Mucosa of rectum (tissue), 2 donors: ENCODE data around the gene ARHGAP19.
A peak's percentile ranks its signal among the peaks of the same experiment; 100 is the strongest.

Experiments used
- H3K27ac ChIP-seq, 2 donors: one replicate each; pipeline ENCODE4 v1.7.0; 2013; ENCODE audit warnings: inconsistent platforms in 2 of 2, low read depth in 2 of 2, low read length in 2 of 2
- H3K27me3 ChIP-seq, 2 donors: one replicate each; pipeline ENCODE4 v1.7.0; 2013; ENCODE audit warnings: low read length in 2 of 2; ENCODE audit not compliant: control insufficient read depth in 2 of 2, insufficient read depth in 2 of 2
- H3K36me3 ChIP-seq, 2 donors: one replicate each; pipeline ENCODE4 v1.7.0; 2013; ENCODE audit warnings: low read length in 2 of 2; ENCODE audit not compliant: control insufficient read depth in 2 of 2, insufficient read depth in 2 of 2
- H3K4me1 ChIP-seq, 2 donors: one replicate each; pipeline ENCODE4 v1.7.0; 2013; ENCODE audit warnings: low read length in 2 of 2, mild to moderate bottlenecking in 1 of 2; ENCODE audit not compliant: control insufficient read depth in 2 of 2, insufficient read depth in 2 of 2
- H3K4me3 ChIP-seq, 2 donors: one replicate each; pipeline ENCODE4 v1.7.0; 2013; ENCODE audit warnings: low read length in 2 of 2
- H3K9ac ChIP-seq, 2 donors: one replicate each; pipeline ENCODE4 v1.7.0; 2013; ENCODE audit warnings: low read length in 2 of 2, low read depth in 1 of 2, mild to moderate bottlenecking in 1 of 2
- H3K9me3 ChIP-seq, 2 donors: one replicate each; pipeline ENCODE4 v1.7.0; 2013; ENCODE audit warnings: low read length in 2 of 2; ENCODE audit not compliant: control insufficient read depth in 2 of 2
- donor health status: healthy.
- donor health status: Normal muscosa, but diverticular disease.

The ARHGAP19 gene

GRCh38 chr10:97200616-97201015, 91.8 kb downstream of the ARHGAP19 start:
- H3K4me3 ChIP-seq = no peak overlapping the region
- no peak overlapping the region for H3K27ac ChIP-seq
- no peaks in the 10 kb centered on the region for H3K9me3 ChIP-seq
- no peaks in the 10 kb centered on the region for H3K36me3 ChIP-seq
- H3K4me1 ChIP-seq = peaks cover 0 to 4% of the 10 kb centered on the region in 2 donors
- H3K27me3 ChIP-seq = peaks cover 8 to 17% of the 10 kb centered on the region in 2 donors
- H3K9ac ChIP-seq = no peak overlapping the region

- Histone ChIP-seq H3K36me3 (no peaks in the 10 kb centered on the region), H3K4me3 (no peak overlapping the region), H3K4me1 (peaks cover 0 to 4% of the 10 kb centered on the region in 2 donors), H3K9me3 (no peaks in the 10 kb centered on the region), H3K9ac (no peak overlapping the region), H3K27ac (no peak overlapping the region), H3K27me3 (peaks cover 12 to 19% of the 10 kb centered on the region in 2 donors)
These were observed 93.3 kb downstream of the ARHGAP19 start for GRCh38 chr10:97199152-97199551.

- no peaks in the 10 kb centered on the region for H3K36me3 ChIP-seq
- H3K9ac ChIP-seq = no peak overlapping the region
- H3K9me3 ChIP-seq = no peaks in the 10 kb centered on the region
- no peak overlapping the region for H3K4me3 ChIP-seq
- H3K27me3 ChIP-seq = peaks cover 17 to 28% of the 10 kb centered on the region in 2 donors
- H3K4me1 ChIP-seq = peaks cover 0 to 4% of the 10 kb centered on the region in 2 donors
- no peak overlapping the region for H3K27ac ChIP-seq
These were observed 95.4 kb downstream of the ARHGAP19 start for GRCh38 chr10:97197030-97197500.

GRCh38 chr10:97196223-97197029, 96.0 kb downstream of the ARHGAP19 start:
- H3K9me3 ChIP-seq = no peaks in the 10 kb centered on the region
- H3K9ac ChIP-seq = no peak overlapping the region
- H3K4me3 ChIP-seq = peak overlapping the region; percentile 65 to 66
- H3K36me3 ChIP-seq = no peaks in the 10 kb centered on the region
- peaks cover 18 to 27% of the 10 kb centered on the region in 2 donors for H3K27me3 ChIP-seq
- peaks cover 0 to 4% of the 10 kb centered on the region in 2 donors for H3K4me1 ChIP-seq
- H3K27ac ChIP-seq = no peak overlapping the region

- H3K4me3 ChIP-seq = peak overlapping the region; percentile 65 to 66
- no peaks in the 10 kb centered on the region for H3K36me3 ChIP-seq
- peaks cover 18 to 25% of the 10 kb centered on the region in 2 donors for H3K27me3 ChIP-seq
- H3K9me3 ChIP-seq = no peaks in the 10 kb centered on the region
- peaks cover 0 to 4% of the 10 kb centered on the region in 2 donors for H3K4me1 ChIP-seq
- H3K9ac ChIP-seq = no peak overlapping the region
- no peak overlapping the region for H3K27ac ChIP-seq
These were observed 96.7 kb downstream of the ARHGAP19 start for GRCh38 chr10:97195706-97196222.

DNA sequence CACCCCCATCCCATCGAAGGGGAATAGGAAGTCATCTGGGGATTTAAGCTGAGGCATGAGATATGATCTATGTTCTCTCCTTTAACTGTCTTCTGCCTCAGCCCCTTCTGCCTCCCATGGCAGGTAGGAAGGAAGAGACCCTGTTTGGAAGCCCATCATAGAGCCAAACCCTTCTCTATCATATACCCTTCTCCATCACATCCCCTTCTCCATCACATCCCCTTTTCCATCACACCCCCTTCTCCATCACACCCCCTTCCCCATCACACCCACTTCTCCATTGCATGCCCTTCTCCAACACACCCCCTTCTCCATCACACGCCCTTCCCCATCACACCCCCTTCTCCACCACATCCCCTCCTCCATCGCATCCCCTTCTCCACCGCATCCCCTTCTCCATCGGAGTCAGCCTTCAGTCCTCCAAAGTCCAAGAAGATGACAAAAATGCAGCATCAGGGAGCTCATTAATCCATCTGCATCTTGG, 99.4 kb downstream of the ARHGAP19 start:
- Histone ChIP-seq H3K9me3 (no peaks in the 10 kb centered on the region), H3K27ac (no peak overlapping the region), H3K36me3 (no peaks in the 10 kb centered on the region), H3K4me3 (no peak overlapping the region), H3K27me3 (peaks cover 20 to 25% of the 10 kb centered on the region in 2 donors), H3K9ac (no peak overlapping the region), H3K4me1 (peaks cover 0 to 4% of the 10 kb centered on the region in 2 donors)

- Histone ChIP-seq H3K27me3 (peaks cover 21 to 34% of the 10 kb centered on the region in 2 donors), H3K9ac (no peak overlapping the region), H3K9me3 (no peaks in the 10 kb centered on the region), H3K36me3 (no peaks in the 10 kb centered on the region), H3K4me3 (no peak overlapping the region), H3K4me1 (no peaks in the 10 kb centered on the region), H3K27ac (no peak overlapping the region)
These were observed 102.0 kb downstream of the ARHGAP19 start for GRCh38 chr10:97190450-97190849.

DNA sequence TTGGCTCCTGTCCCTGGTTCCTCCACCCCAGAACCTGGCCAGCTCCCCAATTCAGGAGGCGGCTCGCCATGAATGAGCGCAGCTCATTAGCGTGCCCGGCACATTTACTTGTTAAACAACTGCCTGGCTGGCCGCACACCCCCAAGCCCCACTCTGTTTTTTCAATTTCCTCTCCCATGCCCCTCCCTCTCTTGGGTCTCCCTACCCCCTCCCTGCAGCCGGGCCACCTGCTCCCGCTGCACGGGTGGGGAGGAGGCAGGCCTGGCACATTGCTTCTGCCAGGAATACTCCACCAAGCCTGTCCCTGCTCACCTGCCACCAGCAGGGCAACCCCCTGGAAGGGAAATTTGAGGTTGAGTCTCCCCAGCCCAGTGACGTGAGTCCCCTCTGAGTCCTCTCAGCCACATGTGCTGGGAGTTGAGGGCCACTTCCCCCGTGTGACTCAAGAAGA, 104.2 kb downstream of the ARHGAP19 start:
- H3K27me3 ChIP-seq = peaks cover 27 to 50% of the 10 kb centered on the region in 2 donors
- H3K4me3 ChIP-seq = no peak overlapping the region
- no peaks in the 10 kb centered on the region for H3K36me3 ChIP-seq
- no peak overlapping the region for H3K9ac ChIP-seq
- H3K4me1 ChIP-seq = no peaks in the 10 kb centered on the region
- H3K27ac ChIP-seq = no peak overlapping the region
- no peaks in the 10 kb centered on the region for H3K9me3 ChIP-seq

- Histone ChIP-seq H3K27me3 (peaks cover 21 to 43% of the 10 kb centered on the region in 2 donors), H3K4me1 (no peaks in the 10 kb centered on the region), H3K9ac (no peak overlapping the region), H3K36me3 (no peaks in the 10 kb centered on the region), H3K27ac (no peak overlapping the region), H3K9me3 (no peaks in the 10 kb centered on the region), H3K4me3 (no peak overlapping the region)
These were observed 105.5 kb downstream of the ARHGAP19 start for GRCh38 chr10:97186911-97187310.

DNA sequence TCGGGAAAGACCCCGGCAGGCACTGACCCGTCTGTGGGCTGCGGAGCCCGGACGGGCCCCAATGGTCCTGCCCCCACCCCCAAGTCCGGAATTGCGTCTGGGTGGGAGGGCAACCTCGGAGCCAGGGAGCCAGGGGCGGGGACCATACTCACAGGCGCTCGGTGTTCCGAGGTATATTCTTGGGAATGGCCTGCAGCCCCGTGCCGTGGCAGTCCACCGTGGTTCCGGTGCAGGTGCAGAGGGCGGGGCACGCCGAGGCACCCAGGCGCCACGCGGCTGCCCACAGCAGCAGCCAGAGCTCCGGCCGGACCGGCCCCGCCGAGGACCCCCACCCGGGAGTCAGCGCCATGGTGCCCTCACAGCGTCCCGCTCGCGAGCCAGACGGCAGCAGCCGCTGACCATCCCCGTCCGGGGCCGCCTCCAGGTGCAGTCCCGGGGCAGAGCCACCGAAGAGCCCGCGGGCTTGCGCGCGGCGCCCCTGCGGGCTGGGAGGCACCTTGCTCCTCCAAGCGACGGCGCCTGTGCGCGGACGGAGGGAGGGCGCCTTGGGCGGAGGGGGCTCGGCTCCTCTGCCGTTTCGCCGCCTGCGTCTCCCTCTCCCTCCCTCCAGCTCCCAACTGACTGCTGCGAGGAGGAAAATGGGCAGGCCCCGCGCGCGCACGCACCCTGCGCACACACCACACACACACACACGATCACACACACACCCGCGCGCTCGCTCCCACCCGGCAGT, 106.9 kb downstream of the ARHGAP19 start, which contains the start of gene SLIT1:
Gene SLIT1 (minus strand): TSS at position 634 of the 733 bp plus-strand sequence. CDS start 285 bp downstream, at position 349.
- Histone ChIP-seq H3K9me3 (no peaks in the 10 kb centered on the region), H3K27ac (no peak within 1 kb of the TSS), H3K36me3 (no peaks in the 10 kb centered on the region), H3K4me1 (no peaks in the 10 kb centered on the region), H3K27me3 (peaks cover 24 to 48% of the 10 kb centered on the region in 2 donors), H3K4me3 (peak within 1 kb of the TSS in 1 of 2 donors; percentile 14), H3K9ac (no peak within 1 kb of the TSS)
